Measurements from ENCODE around the gene MYRIP.

- TF ChIP-seq CTCF (IDR thresholded peaks at IDR 0.05; ENCODE audit: low read depth, low read length, missing input control) (no peak), RAD21 (IDR thresholded peaks at IDR 0.05) (no peak), EGR1 (IDR thresholded peaks at IDR 0.05; ENCODE audit: low read depth in 2 of 2) (no peak), TAF1 (conservative IDR thresholded peaks at IDR 0.05) (no peak), GABPA (IDR thresholded peaks at IDR 0.05 in 1 of 2, conservative IDR thresholded peaks at IDR 0.05 in 1 of 2) (no peak), JUND (IDR thresholded peaks at IDR 0.05) (no peak), FOXA1 (IDR thresholded peaks at IDR 0.05) (no peak), YY1 (IDR thresholded peaks at IDR 0.05) (no peak), SP1 (IDR thresholded peaks at IDR 0.05) (no peak), NR2F2 (IDR thresholded peaks at IDR 0.05) (no peak)
- TF ChIP-seq, protein P1, sequence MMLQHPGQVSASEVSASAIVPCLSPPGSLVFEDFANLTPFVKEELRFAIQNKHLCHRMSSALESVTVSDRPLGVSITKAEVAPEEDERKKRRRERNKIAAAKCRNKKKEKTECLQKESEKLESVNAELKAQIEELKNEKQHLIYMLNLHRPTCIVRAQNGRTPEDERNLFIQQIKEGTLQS (IDR thresholded peaks at IDR 0.05), result no peak
- TF ChIP-seq, protein P2, sequence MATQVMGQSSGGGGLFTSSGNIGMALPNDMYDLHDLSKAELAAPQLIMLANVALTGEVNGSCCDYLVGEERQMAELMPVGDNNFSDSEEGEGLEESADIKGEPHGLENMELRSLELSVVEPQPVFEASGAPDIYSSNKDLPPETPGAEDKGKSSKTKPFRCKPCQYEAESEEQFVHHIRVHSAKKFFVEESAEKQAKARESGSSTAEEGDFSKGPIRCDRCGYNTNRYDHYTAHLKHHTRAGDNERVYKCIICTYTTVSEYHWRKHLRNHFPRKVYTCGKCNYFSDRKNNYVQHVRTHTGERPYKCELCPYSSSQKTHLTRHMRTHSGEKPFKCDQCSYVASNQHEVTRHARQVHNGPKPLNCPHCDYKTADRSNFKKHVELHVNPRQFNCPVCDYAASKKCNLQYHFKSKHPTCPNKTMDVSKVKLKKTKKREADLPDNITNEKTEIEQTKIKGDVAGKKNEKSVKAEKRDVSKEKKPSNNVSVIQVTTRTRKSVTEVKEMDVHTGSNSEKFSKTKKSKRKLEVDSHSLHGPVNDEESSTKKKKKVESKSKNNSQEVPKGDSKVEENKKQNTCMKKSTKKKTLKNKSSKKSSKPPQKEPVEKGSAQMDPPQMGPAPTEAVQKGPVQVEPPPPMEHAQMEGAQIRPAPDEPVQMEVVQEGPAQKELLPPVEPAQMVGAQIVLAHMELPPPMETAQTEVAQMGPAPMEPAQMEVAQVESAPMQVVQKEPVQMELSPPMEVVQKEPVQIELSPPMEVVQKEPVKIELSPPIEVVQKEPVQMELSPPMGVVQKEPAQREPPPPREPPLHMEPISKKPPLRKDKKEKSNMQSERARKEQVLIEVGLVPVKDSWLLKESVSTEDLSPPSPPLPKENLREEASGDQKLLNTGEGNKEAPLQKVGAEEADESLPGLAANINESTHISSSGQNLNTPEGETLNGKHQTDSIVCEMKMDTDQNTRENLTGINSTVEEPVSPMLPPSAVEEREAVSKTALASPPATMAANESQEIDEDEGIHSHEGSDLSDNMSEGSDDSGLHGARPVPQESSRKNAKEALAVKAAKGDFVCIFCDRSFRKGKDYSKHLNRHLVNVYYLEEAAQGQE (IDR thresholded peaks at IDR 0.05), result no peak
- TF ChIP-seq, protein P3, sequence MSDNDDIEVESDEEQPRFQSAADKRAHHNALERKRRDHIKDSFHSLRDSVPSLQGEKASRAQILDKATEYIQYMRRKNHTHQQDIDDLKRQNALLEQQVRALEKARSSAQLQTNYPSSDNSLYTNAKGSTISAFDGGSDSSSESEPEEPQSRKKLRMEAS (IDR thresholded peaks at IDR 0.05), result no peak
Observed at GRCh38 chr3:39965461-39965860, 156.1 kb downstream of the MYRIP start.

All from liver (tissue), 3 donors.